K562 (cell line): Measurements from ENCODE around the gene WNT16. TPM values are rescaled to one million over a fixed set of nuclear protein-coding genes. Genes with fewer than 3 reads are reported as not detected.
A peak's percentile ranks its signal among the peaks of the same experiment; 100 is the strongest.

Experiments used
- ATAC-seq: fragments of 200-7000 bp; cut with Tn5 transposase; 3 replicates; pipeline ENCODE4 v1.9.1; 2020; ENCODE audit warnings: moderate library complexity
- BruUV-seq: library from RNA; stranded (reverse); fragments of 400-500 nt; replicated peaks from 2 replicates; lab custom pipeline; 2021; lab: Mats Ljungman, UMichigan
- CTCF ChIA-PET: fragments of 300-600 bp; formaldehyde crosslinking; extraction: SDS; loops from one replicate; lab custom pipeline; 2021; ENCODE audit warnings: low intra/inter-chr PET ratio; lab: Yijun Ruan, JAX
- POLR2A ChIA-PET: fragments of 300-600, 350-650 bp; sonication (Branson Sonifier 250); formaldehyde crosslinking; extraction: SDS; loops from one replicate; lab custom pipeline; 2021; ENCODE audit warnings: antibody characterized with exemption, inconsistent platforms; lab: Yijun Ruan, JAX
- DNase-seq, 4 experiments: peaks; one replicate each; pipeline versions ENCODE4 v3.0.0 to v3.0.0-alpha.2; 2011 to 2018; ENCODE audit warnings: low spot score in 3 of 4, mixed read lengths in 3 of 4; ENCODE audit errors: extremely low read depth in 1 of 4
- FAIRE-seq: peaks from 2 replicates; lab custom pipeline; 2011; peaks lifted over from hg19 to GRCh38; lab: Jason Lieb, UNC
- H2AFZ ChIP-seq: 2 replicates; pipeline ENCODE4 v1.6.0; 2011; ENCODE audit warnings: low read depth, low read length, control low read depth, inconsistent platforms
- H3K27ac ChIP-seq: fragments of 200-600 bp; 3 replicates; pipeline ENCODE4 v1.8.0; 2011; ENCODE audit warnings: low read depth, mild to moderate bottlenecking, control low read depth, inconsistent platforms, low read length, moderate library complexity, mixed read lengths; ENCODE audit errors: extremely low read depth
- H3K27me3 ChIP-seq, 2 experiments: fragments of 300-600 bp in 1 of 2; 2 replicates in 1 of 2; 3 replicates in 1 of 2; pipeline versions ENCODE4 v1.6.0 to v1.8.0; 2011; ENCODE audit warnings: inconsistent platforms in 2 of 2, low read length in 2 of 2, mild to moderate bottlenecking in 1 of 2, mixed read lengths in 1 of 2, moderate library complexity in 1 of 2; ENCODE audit not compliant: control insufficient read depth in 2 of 2, insufficient read depth in 2 of 2
- H3K36me3 ChIP-seq: fragments of 300-600 bp; 3 replicates; pipeline ENCODE4 v1.8.0; 2011; ENCODE audit warnings: mild to moderate bottlenecking, low read length, inconsistent platforms; ENCODE audit not compliant: control insufficient read depth, insufficient read depth
- H3K4me1 ChIP-seq, 2 experiments: fragments of 200-600 bp in 1 of 2; replicated peaks in 1 of 2; 2 replicates in 1 of 2; 3 replicates in 1 of 2; pipeline versions ENCODE4 v1.5.1 to v1.8.0; 2011; ENCODE audit warnings: inconsistent platforms in 2 of 2, low read length in 2 of 2, mild to moderate bottlenecking in 1 of 2, mixed read lengths in 1 of 2, moderate library complexity in 1 of 2; ENCODE audit not compliant: control insufficient read depth in 2 of 2, insufficient read depth in 2 of 2
- H3K4me2 ChIP-seq: 2 replicates; pipeline ENCODE4 v1.6.1; 2011; ENCODE audit warnings: low read length, control low read depth, inconsistent platforms, mixed read lengths; ENCODE audit not compliant: insufficient read depth
- H3K4me3 ChIP-seq: fragments of 200-600 bp; sonication (generic), shearing (Covaris generic); 2 replicates; pipeline ENCODE4 v1.5.1; 2016; ENCODE audit warnings: control low read depth, inconsistent platforms
- H3K79me2 ChIP-seq: fragments of 200-600 bp; 3 replicates; pipeline ENCODE4 v1.8.0; 2011; ENCODE audit warnings: low read length, inconsistent platforms; ENCODE audit not compliant: control insufficient read depth, insufficient read depth
- H3K9ac ChIP-seq, 2 experiments: 2 replicates each; pipeline versions ENCODE4 v1.6.0 to v1.6.1; 2011; ENCODE audit warnings: low read depth in 2 of 2, low read length in 2 of 2, control low read depth in 1 of 2, inconsistent platforms in 1 of 2, mild to moderate bottlenecking in 1 of 2, mixed read lengths in 1 of 2; ENCODE audit not compliant: insufficient read depth in 1 of 2
- H3K9me1 ChIP-seq: one replicate; pipeline ENCODE4 v1.6.0; 2011; ENCODE audit warnings: inconsistent platforms, mild to moderate bottlenecking, low read length, moderate library complexity; ENCODE audit not compliant: control insufficient read depth, insufficient read depth
- H3K9me3 ChIP-seq: replicated peaks from 2 replicates; pipeline ENCODE4 v1.5.1; 2011; ENCODE audit warnings: low read depth, low read length, inconsistent platforms; ENCODE audit not compliant: control insufficient read depth, insufficient read depth
- H4K20me1 ChIP-seq: replicated peaks from 2 replicates; pipeline ENCODE4 v1.6.1; 2011; ENCODE audit warnings: low read length, inconsistent platforms, mixed read lengths; ENCODE audit not compliant: control insufficient read depth, insufficient read depth
- ETV5 ChIP-seq: sonication (generic); formaldehyde crosslinking; IDR thresholded peaks from 2 replicates; pipeline ENCODE4 v1.4.0; 2020; ENCODE audit warnings: low read depth, mild to moderate bottlenecking, missing genetic modification reagents
- NFIC ChIP-seq: fragments of 450-650 bp; IDR thresholded peaks from 2 replicates; pipeline ENCODE4 v1.6.1; 2017; ENCODE audit warnings: mild to moderate bottlenecking, inconsistent platforms
- ZC3H8 ChIP-seq: fragments of 450-650 bp; IDR thresholded peaks from 2 replicates; pipeline ENCODE4 v1.6.1; 2017
- ZNF41 ChIP-seq: fragments of 250-450 bp; sonication (Bioruptor Pico); conservative IDR thresholded peaks from 2 replicates; pipeline ENCODE4 v1.4.0; 2020; ENCODE audit warnings: mild to moderate bottlenecking
- ZNF57 ChIP-seq: fragments of 450-650 bp; formaldehyde crosslinking; IDR thresholded peaks from 2 replicates; pipeline ENCODE4 v1.4.0; 2020; ENCODE audit warnings: mild to moderate bottlenecking, moderate library complexity
- WGBS: fragments of 100-300 bp; shearing (Covaris generic); methylation state at CpG from one replicate; pipeline ENCODE4 v1.1.6; 2016; ENCODE audit warnings: low coverage, mixed read lengths; ENCODE audit not compliant: insufficient coverage; ENCODE audit errors: missing lambda C conversion rate; 5-methylcytosine and 5-hydroxymethylcytosine counted together
- in situ Hi-C: fragments of 300-500 bp; cut with MboI; formaldehyde crosslinking; loops from 4 replicates; pipeline ENCODE4 v1.15.0; 2018; ENCODE audit warnings: inconsistent platforms, mixed read lengths
- intact Hi-C: fragments of 100-400 bp; cut with micrococcal nuclease; formaldehyde crosslinking; loops from 2 replicates; pipeline ENCODE4 v1.14.2; 2022
- polyA plus RNA-seq, 8 experiments: library from polyadenylated mRNA; depleted of rRNA in 4 of 8; stranded (reverse) in 5 of 8; unstranded in 3 of 8; fragments of >200 nt; fragmentation: Nextera tagmentation in 2 of 8; fragmentation: Illumina TruSeq in 1 of 8; extraction: Ambion mirVana in 2 of 8; extraction: Trizol in 1 of 8; gene quantifications; 2 replicates each; pipeline versions ENCODE4 v1.2.1 to v1.2.3, GENCODE V29; 2011 to 2014; ENCODE audit warnings: inconsistent platforms in 1 of 8, missing spikeins in 1 of 8
- total RNA-seq, 7 experiments: library from RNA; depleted of rRNA in 6 of 7; stranded (reverse); fragments of >200 nt in 6 of 7; fragmentation: Illumina TruSeq in 2 of 7; extraction: Trizol in 2 of 7; gene quantifications; 2 replicates each; pipeline versions ENCODE4 v1.2.1 to v1.2.3, GENCODE V29; 2011 to 2021; ENCODE audit warnings: low replicate concordance in 1 of 7
- TF ChIP-seq, protein P1 (sequence below): fragments of 450-650 bp; formaldehyde crosslinking; IDR thresholded peaks from 2 replicates; pipeline ENCODE4 v1.4.0; 2020; ENCODE audit warnings: mild to moderate bottlenecking, mixed read lengths
- TF ChIP-seq, protein P2 (sequence below): fragments of 200-600 bp; sonication (generic); IDR thresholded peaks from one replicate; pipeline ENCODE4 v1.6.1; 2012; ENCODE audit warnings: mild to moderate bottlenecking, low read depth, low read length, inconsistent platforms

The WNT16 gene
- total and polyA plus RNA-seq, 9 of the 15 experiments (the other 6 are each of a cell fraction or from before 2014, with no cell fraction given): 0.06 to 0.07 TPM; not detected in 7

- whole genome bisulfite sequencing: 64% methylated on average over 9 of the region's 9 CpGs
These were observed 27.2 kb upstream of the WNT16 start for GRCh38 chr7:121301446-121302213.

More at GRCh38 chr7:121301446-121302213, 27.2 kb upstream of the WNT16 start:
- Histone ChIP-seq H2AFZ (no peak overlapping the region), H4K20me1 (no peaks in the 10 kb centered on the region), H3K4me1 (no peaks in the 10 kb centered on the region), H3K79me2 (no peaks in the 10 kb centered on the region), H3K27me3 (no peaks in the 10 kb centered on the region), H3K4me3 (no peak overlapping the region), H3K36me3 (peaks cover 31% of the 10 kb centered on the region; the same call in 2 of the 3 replicates), H3K9me3 (no peaks in the 10 kb centered on the region), H3K9ac (no peak overlapping the region), H3K4me2 (no peak overlapping the region), H3K27ac (no peak overlapping the region), H3K9me1 (no peaks in the 10 kb centered on the region)
- TF ChIP-seq ZC3H8: no peak
- TF ChIP-seq, protein P1, sequence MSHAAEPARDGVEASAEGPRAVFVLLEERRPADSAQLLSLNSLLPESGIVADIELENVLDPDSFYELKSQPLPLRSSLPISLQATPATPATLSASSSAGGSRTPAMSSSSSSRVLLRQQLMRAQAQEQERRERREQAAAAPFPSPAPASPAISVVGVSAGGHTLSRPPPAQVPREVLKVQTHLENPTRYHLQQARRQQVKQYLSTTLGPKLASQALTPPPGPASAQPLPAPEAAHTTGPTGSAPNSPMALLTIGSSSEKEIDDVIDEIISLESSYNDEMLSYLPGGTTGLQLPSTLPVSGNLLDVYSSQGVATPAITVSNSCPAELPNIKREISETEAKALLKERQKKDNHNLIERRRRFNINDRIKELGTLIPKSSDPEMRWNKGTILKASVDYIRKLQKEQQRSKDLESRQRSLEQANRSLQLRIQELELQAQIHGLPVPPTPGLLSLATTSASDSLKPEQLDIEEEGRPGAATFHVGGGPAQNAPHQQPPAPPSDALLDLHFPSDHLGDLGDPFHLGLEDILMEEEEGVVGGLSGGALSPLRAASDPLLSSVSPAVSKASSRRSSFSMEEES (CRISPR knock-in tag): no peak
- TF ChIP-seq, protein P2, sequence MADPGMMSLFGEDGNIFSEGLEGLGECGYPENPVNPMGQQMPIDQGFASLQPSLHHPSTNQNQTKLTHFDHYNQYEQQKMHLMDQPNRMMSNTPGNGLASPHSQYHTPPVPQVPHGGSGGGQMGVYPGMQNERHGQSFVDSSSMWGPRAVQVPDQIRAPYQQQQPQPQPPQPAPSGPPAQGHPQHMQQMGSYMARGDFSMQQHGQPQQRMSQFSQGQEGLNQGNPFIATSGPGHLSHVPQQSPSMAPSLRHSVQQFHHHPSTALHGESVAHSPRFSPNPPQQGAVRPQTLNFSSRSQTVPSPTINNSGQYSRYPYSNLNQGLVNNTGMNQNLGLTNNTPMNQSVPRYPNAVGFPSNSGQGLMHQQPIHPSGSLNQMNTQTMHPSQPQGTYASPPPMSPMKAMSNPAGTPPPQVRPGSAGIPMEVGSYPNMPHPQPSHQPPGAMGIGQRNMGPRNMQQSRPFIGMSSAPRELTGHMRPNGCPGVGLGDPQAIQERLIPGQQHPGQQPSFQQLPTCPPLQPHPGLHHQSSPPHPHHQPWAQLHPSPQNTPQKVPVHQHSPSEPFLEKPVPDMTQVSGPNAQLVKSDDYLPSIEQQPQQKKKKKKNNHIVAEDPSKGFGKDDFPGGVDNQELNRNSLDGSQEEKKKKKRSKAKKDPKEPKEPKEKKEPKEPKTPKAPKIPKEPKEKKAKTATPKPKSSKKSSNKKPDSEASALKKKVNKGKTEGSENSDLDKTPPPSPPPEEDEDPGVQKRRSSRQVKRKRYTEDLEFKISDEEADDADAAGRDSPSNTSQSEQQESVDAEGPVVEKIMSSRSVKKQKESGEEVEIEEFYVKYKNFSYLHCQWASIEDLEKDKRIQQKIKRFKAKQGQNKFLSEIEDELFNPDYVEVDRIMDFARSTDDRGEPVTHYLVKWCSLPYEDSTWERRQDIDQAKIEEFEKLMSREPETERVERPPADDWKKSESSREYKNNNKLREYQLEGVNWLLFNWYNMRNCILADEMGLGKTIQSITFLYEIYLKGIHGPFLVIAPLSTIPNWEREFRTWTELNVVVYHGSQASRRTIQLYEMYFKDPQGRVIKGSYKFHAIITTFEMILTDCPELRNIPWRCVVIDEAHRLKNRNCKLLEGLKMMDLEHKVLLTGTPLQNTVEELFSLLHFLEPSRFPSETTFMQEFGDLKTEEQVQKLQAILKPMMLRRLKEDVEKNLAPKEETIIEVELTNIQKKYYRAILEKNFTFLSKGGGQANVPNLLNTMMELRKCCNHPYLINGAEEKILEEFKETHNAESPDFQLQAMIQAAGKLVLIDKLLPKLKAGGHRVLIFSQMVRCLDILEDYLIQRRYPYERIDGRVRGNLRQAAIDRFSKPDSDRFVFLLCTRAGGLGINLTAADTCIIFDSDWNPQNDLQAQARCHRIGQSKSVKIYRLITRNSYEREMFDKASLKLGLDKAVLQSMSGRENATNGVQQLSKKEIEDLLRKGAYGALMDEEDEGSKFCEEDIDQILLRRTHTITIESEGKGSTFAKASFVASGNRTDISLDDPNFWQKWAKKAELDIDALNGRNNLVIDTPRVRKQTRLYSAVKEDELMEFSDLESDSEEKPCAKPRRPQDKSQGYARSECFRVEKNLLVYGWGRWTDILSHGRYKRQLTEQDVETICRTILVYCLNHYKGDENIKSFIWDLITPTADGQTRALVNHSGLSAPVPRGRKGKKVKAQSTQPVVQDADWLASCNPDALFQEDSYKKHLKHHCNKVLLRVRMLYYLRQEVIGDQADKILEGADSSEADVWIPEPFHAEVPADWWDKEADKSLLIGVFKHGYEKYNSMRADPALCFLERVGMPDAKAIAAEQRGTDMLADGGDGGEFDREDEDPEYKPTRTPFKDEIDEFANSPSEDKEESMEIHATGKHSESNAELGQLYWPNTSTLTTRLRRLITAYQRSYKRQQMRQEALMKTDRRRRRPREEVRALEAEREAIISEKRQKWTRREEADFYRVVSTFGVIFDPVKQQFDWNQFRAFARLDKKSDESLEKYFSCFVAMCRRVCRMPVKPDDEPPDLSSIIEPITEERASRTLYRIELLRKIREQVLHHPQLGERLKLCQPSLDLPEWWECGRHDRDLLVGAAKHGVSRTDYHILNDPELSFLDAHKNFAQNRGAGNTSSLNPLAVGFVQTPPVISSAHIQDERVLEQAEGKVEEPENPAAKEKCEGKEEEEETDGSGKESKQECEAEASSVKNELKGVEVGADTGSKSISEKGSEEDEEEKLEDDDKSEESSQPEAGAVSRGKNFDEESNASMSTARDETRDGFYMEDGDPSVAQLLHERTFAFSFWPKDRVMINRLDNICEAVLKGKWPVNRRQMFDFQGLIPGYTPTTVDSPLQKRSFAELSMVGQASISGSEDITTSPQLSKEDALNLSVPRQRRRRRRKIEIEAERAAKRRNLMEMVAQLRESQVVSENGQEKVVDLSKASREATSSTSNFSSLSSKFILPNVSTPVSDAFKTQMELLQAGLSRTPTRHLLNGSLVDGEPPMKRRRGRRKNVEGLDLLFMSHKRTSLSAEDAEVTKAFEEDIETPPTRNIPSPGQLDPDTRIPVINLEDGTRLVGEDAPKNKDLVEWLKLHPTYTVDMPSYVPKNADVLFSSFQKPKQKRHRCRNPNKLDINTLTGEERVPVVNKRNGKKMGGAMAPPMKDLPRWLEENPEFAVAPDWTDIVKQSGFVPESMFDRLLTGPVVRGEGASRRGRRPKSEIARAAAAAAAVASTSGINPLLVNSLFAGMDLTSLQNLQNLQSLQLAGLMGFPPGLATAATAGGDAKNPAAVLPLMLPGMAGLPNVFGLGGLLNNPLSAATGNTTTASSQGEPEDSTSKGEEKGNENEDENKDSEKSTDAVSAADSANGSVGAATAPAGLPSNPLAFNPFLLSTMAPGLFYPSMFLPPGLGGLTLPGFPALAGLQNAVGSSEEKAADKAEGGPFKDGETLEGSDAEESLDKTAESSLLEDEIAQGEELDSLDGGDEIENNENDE: no peak
- no peak for TF ChIP-seq ETV5
- TF ChIP-seq NFIC: peak; percentile 40
- no peak for TF ChIP-seq ZNF57
- TF ChIP-seq ZNF41 (CRISPR knock-in tag): no peak
- ChIA-PET POLR2A (interaction anchor here (1.1 kb wide), 1 partner anchor 12 kb away, joined by 3 read pairs; no protein-coding TSS in a partner anchor), CTCF (no interaction called here)
- intact Hi-C loops: no loop called here
- in situ Hi-C loops: no loop called here
- FAIRE-seq (no peak), ATAC-seq (peak; percentile 20), DNase-seq (no peak)
- no TSS peak for BruUV-seq
